ENCODE results near the gene LYRM1.
"Not testable (repeated sequence)": the region's sequence is repeated elsewhere in the genome, so short reads cannot be mapped to it uniquely, and the experiment has no call there.

DNA sequence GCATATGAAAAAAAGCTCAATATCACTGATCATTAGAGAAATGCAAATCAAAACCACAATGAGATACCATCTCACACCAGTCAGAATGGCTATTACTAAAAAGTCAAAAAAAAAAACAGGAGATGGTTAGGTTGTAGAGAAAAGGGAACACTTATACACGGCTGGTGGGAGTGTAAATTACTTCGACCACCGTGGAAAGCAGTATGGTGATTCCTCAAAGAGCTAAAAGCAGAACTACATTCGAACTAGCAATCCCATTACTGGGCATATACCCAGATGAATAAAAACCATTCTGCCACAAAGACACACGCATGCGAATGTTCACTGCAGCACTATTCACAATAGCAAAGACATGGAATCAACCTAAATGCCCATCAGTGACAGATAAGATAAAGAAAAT lies 36.2 kb upstream of the LYRM1 start:
- TF ChIP-seq, protein P1, sequence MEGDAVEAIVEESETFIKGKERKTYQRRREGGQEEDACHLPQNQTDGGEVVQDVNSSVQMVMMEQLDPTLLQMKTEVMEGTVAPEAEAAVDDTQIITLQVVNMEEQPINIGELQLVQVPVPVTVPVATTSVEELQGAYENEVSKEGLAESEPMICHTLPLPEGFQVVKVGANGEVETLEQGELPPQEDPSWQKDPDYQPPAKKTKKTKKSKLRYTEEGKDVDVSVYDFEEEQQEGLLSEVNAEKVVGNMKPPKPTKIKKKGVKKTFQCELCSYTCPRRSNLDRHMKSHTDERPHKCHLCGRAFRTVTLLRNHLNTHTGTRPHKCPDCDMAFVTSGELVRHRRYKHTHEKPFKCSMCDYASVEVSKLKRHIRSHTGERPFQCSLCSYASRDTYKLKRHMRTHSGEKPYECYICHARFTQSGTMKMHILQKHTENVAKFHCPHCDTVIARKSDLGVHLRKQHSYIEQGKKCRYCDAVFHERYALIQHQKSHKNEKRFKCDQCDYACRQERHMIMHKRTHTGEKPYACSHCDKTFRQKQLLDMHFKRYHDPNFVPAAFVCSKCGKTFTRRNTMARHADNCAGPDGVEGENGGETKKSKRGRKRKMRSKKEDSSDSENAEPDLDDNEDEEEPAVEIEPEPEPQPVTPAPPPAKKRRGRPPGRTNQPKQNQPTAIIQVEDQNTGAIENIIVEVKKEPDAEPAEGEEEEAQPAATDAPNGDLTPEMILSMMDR (IDR thresholded peaks at IDR 0.05), result not testable (repeated sequence)
- not testable (repeated sequence) for TF ChIP-seq RNF2 (IDR thresholded peaks at IDR 0.05; ENCODE audit: borderline replicate concordance, low read depth); POLR2A (IDR thresholded peaks at IDR 0.05; ENCODE audit: low read length); JUN (IDR thresholded peaks at IDR 0.05); RAD21 (conservative IDR thresholded peaks at IDR 0.05 in 1 of 2, IDR thresholded peaks at IDR 0.05 in 1 of 2); RFX5 (IDR thresholded peaks at IDR 0.05); CHD4 (IDR thresholded peaks at IDR 0.05; ENCODE audit: borderline replicate concordance); HOXB13 (CRISPR knock-in tag; IDR thresholded peaks at IDR 0.05; ENCODE audit: low read depth); EHMT2 (IDR thresholded peaks at IDR 0.05; ENCODE audit: low read depth); NR3C1 (IDR thresholded peaks at IDR 0.05); KDM1A (IDR thresholded peaks at IDR 0.05; ENCODE audit: low read depth)
- TF ChIP-seq, protein P2, sequence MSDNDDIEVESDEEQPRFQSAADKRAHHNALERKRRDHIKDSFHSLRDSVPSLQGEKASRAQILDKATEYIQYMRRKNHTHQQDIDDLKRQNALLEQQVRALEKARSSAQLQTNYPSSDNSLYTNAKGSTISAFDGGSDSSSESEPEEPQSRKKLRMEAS (IDR thresholded peaks at IDR 0.05), result not testable (repeated sequence)
- TF ChIP-seq, protein P3, sequence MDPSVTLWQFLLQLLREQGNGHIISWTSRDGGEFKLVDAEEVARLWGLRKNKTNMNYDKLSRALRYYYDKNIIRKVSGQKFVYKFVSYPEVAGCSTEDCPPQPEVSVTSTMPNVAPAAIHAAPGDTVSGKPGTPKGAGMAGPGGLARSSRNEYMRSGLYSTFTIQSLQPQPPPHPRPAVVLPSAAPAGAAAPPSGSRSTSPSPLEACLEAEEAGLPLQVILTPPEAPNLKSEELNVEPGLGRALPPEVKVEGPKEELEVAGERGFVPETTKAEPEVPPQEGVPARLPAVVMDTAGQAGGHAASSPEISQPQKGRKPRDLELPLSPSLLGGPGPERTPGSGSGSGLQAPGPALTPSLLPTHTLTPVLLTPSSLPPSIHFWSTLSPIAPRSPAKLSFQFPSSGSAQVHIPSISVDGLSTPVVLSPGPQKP (IDR thresholded peaks at IDR 0.05; ENCODE audit: low read depth, low read length), result not testable (repeated sequence)
- TF ChIP-seq, protein P4, sequence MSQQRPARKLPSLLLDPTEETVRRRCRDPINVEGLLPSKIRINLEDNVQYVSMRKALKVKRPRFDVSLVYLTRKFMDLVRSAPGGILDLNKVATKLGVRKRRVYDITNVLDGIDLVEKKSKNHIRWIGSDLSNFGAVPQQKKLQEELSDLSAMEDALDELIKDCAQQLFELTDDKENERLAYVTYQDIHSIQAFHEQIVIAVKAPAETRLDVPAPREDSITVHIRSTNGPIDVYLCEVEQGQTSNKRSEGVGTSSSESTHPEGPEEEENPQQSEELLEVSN (IDR thresholded peaks at IDR 0.05; ENCODE audit: borderline replicate concordance, low read depth), result not testable (repeated sequence)
